Measurements from ENCODE around the gene CLIC5.

DNA sequence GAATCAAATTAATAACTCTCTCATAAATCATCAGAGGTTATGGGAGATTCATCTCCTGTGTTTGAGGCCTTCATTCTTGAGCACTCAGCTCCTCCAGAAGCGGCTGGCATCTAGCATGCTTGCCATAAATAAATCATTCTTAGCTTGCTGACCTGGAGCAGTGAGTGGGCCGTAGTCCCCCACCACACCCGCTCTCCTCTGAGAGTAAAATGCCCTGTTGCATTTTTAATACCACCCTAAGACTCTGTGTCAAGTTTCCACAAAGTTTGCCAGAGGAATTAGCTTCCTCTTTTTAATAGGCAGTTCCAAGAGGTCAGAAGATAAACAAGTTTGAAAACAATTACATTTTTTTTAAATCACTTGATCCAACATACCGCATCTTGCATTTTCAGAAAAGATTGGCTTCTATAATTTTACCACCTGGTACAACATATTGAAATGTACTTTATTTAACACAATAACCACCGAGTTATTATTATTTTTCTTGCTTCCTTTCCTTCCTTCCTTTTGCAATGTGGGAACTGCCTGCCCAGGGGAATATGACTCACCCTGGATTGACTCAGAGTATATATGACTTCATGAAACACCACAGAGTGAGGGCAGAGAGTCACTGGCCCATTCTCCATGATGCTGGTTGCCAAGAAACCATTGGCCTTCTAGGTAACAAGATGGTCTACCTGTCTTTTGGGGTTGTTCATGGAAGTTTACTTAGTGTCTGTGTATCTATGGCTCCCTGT lies 29.4 kb upstream of the CLIC5 start:
- no peak for TF ChIP-seq CTCF (IDR thresholded peaks at IDR 0.05)
- no peak for TF ChIP-seq POLR2A (IDR thresholded peaks at IDR 0.05)

All from adrenal gland (tissue), 5 donors.